GM18505 (cell line): ENCODE results near the gene CEP41.

Source experiments
- ATAC-seq: cut with Tn5 transposase; IDR thresholded peaks from one replicate; pipeline ENCODE4 v1.9.1; 2021; ENCODE audit not compliant: unreplicated experiment
- POLR2A ChIP-seq: IDR thresholded peaks from 4 replicates; pipeline ENCODE4 v1.6.1; 2011; ENCODE audit warnings: borderline replicate concordance; ENCODE audit not compliant: insufficient read depth, insufficient read length; ENCODE audit errors: extremely low read depth

The CEP41 gene

DNA sequence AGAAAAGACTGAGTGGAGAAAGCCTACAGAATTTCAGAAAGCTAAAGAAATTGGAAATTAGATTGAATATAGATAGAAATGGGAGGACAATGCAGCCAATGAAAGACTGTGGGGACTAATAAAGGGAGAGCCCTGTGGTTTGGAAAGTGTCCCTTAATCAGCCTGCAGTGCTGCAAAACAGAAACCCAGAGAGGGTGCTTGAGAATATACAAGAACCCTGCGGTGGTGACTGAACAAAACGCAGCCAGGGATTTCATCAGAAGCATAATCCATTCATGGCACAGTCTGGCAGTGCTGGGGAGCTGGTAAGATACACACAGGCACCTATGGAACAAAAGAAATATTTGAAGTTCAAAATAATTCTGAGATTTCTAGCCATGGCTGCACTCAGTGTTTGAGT, 19.1 kb downstream of the CEP41 start:
- no peak for TF ChIP-seq POLR2A
- no peak for ATAC-seq

DNA sequence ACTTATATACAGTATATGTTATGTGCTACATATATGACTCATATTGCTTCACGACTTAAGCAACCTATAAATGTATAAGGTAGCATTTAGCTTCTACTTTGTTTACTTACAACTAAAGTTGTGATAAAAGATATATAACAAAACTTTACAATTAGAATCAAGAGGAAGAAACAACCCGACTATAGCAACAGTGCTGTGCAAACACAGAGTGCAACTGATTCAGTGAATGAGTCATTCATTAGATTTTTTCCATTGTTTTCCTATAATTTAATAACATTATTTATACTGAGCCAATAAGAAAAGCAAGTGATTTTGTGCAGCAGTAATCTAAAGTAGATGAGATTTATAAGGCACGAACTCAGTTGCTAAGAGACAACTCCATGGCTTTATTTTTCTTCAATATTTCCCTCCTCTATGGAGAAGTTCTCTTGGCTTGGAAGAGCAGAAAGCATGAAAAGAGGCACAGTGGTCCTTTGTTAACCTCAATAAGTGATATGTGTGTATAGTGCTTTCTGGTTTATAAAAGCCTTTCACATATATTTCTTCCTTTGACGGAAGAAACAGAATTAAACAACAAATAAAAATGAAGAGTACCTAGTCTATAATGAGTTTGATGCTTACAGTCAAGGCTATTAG, 19.8 kb downstream of the CEP41 start:
- no peak for ATAC-seq
- no peak for TF ChIP-seq POLR2A

DNA sequence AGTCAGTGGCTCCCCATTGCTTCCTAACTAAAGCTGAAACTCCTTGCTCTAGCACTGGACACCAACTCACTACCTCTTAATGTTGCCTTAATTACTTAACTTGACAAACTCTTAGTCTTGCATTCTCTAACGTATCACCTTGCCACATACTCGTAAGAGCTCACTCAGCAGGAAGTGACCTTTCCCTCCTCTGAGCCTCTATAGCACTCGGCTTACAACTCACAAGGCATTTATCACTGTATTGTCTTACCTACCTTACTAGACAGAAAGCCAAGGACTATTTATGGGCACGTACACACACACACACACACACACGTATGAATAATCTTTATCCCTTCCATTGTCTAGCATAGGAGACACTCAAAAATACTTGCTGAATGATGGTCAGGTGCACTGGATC, 21.2 kb downstream of the CEP41 start:
- no peak for ATAC-seq
- TF ChIP-seq POLR2A, result no peak

DNA sequence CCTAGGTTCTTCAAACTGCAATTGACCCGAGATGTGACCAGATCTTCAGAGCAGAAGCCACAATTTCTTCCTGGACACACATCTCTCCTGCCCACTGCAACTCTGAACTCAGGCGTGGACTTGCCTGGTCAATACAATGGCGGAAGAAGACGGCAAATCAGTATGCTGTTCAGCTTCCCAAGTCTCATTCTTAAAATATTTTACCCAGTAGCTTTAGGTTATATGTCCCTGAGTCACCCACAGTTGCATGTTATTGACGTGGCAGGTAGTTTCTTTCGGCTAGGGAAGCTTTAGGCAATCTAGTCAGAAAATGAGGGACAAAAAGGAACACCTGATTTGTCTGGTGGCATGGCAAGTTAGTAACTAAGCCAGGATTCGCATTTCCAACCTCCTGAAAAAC, 22.5 kb downstream of the CEP41 start:
- TF ChIP-seq POLR2A, result no peak
- no peak for ATAC-seq

DNA sequence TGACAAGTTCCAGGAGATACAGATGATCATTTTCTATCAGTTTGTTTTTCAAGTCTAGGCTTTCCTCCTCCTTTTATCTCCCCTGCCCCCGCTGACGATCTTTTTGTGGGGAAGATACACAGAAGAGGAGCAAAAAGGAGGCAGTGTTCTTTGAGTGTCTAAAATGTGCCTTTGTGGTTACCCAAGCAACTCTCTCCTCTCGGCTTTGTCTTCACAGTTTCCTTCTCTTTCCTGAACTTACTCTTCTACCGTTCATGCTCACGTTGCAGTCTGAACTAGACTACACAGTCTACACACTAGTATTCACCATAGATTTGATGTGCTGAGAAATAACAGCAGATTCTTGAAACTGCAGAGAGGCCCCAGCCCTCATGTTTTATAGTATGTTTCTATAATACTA, 23.6 kb downstream of the CEP41 start:
- no peak for ATAC-seq

DNA sequence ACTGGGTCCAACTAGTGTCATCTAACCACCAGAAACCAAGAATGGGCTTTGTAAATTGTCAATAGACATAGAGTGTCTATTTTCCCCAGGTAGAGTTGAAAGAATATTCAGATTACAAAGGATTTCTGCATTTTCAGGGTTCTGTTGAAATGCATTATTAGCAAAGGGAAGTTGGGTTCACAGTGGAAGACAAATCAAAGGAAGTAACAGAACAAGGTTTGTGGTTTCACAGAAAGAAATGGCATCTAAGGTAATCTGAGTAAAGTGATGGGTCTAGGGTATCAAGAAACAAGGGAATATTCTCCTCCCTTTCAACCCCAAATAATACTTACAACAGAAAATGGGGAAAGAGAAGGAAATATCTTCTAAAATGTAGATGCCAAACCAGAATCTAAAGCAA, 25.8 kb downstream of the CEP41 start:
- TF ChIP-seq POLR2A, result no peak
- no peak for ATAC-seq

More for the DNA sequence above, 23.6 kb downstream of the CEP41 start:
- no peak for TF ChIP-seq POLR2A

DNA sequence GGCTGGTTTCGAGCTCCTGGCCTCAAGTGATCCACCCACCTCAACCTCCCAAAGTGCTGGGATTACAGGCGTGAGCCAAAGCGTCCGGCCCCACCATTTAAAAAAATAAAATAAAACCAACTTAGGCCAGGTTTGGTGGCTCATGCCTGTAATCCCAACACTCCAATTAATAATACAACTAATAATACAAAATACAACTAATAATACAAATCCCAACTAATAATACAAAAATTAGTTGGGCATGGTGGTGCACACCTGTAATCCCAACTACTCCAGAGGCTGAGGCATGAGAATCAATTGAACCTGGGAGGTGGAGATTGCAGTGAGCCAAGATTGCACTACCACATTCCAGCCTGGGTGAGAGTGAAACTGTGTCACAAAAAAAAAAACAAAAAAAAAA, 27.6 kb downstream of the CEP41 start:
- no peak for TF ChIP-seq POLR2A
- no peak for ATAC-seq

DNA sequence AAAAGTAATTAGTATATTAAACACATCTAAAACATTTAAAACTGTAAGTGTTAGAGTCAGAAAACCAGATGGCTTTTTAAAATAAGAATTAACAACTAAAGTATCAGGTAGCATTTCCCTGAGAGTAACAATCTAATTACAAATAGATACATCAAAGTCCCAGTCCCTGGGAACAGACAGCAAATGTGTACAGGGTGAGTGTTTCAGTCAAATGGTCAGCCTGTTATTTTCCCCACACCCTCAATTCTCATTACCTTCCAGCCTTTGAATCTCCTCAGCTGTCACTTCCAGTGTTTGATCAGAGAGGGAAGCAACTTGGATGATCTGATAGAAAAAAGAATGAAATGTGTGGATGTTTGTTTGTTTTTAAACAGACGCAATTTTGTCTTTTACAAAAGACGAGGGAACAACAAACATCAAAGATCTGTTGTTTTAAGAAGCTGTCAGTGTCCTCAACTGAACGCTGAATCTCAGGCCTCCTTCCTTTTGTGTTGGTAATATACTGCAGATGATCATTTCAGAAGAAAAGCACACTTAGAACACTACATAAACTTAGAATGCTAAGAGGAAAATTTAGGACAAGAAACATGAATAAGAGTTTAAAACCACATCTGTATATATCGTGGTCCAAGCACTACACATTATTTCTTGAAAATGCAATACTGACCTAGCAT, 29.8 kb downstream of the CEP41 start:
- ATAC-seq, result no peak
- TF ChIP-seq POLR2A, result no peak

DNA sequence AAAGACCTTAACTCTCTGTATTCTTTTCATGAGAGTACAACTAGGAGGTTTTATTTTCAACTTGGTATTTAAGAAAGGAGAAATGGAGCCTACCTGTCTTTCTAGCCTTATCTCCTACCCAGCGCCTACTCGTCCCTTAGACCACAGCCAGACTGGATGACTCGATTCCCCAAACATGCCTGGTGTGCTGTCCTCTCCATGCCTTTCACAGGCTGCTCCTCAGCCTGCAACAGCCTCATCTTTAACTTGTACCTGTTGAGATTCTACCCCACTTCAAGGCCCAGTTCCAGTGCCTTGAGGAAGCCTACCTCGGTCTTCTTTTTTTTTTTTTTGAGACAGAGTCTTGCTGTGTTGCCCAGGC, 31.1 kb downstream of the CEP41 start:
- TF ChIP-seq POLR2A, result no peak
- ATAC-seq, result no peak

DNA sequence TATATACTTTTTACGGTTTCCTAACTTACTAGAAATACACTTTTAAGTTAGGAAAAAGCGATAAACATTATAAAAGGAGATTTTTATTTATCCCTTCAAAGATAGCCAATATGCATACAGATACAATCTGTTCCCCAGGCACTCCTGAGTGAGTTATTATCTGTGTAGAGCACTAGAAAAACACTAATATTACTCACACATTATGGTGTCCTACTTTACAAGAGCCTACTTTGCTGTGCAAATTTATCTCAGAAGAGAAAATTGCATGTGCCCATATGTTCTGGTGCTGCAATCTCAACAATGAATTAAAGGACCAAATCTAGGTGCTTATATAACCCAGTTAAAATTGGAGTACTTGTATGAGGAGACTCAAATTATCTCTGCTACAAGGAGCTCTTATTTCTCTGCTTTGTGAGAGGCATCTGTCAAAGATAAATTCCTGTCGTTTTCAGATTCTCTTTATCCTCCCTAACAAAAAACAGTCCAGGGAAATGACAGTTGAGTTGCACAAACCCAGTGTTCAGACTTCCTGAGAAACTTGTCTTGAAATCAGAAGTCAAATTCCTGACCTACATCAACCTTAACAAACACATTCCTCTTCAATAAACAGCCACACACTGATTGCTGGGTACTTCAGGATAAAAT, 31.6 kb downstream of the CEP41 start:
- no peak for TF ChIP-seq POLR2A
- no peak for ATAC-seq

DNA sequence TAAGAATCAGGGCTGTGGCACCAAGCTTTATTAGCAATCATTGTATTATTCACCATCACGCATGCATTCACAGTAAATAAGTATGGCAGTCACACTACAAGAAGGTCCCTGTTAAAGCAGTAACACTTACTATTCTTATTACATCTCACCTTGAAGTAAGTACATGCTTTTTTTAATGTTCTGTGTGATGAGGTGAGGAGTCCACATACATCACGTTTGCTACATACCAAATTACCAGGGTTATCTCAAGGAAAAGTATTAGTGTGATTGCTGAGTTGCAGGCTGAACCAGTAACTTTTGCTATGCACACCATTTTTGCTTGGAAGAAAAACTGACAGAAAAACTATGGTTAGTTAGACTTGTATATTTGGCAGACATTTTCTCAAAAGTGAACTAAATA, 35.8 kb downstream of the CEP41 start:
- no peak for ATAC-seq
- no peak for TF ChIP-seq POLR2A

DNA sequence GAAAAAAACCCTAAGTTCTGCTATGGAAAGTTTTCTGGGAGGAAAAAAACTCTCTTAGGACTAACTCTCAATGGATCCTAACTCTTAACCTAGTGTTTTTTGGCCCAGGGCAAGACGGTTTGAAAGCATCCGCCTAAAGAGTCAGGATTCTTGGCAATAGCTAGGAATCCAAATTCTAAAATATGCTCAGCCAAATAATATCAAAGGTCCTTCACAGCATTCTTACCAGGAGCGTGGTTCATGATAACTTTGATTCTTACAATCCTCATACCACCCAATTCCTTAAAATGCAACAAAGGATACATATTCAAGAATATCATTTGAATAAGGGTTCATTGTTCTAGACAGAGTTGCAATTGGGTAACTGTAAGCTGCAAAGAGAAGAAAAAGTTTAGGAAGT, 39.2 kb downstream of the CEP41 start:
- TF ChIP-seq POLR2A, result no peak
- no peak for ATAC-seq

DNA sequence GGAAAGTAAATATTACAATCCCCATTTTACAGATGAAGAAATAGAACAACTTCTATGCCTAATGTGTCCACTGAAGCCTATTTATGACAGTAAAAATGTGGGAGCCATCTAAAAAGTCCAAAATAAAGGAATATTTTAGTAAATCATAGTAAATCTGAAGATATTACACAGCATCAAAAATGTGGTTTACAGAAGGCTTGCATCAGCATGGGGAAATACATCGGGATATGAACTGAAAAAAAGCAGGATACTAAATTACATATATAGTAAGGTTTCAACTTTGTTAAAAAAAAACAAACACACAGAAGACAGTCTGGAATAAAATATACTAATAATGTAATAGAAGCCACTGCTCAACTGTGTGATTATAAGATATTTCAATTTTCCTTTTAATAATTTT, 39.7 kb downstream of the CEP41 start:
- ATAC-seq, result no peak
- no peak for TF ChIP-seq POLR2A

DNA sequence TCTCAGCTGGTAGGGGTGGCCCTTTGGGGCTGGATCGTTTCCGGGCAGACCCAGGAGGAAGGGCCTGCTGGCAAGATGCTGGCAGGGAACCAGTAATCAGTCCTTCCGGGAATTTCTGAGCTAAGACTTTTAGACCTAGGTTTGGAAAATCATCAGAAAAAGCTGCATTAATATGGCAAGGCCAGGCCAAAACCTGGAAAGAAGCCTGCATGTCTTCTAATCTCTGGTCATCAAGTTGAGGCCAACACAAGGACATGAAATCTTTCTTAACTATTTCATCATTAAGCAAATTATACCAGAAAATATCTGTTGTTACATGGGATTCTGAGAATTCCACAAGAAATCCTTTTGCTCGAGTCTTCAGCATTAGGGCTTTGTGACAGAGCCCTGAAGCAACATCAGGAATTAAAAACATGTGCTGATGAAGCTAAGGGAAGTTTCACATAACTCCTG, 40.7 kb downstream of the CEP41 start:
- no peak for ATAC-seq
- TF ChIP-seq POLR2A, result no peak

DNA sequence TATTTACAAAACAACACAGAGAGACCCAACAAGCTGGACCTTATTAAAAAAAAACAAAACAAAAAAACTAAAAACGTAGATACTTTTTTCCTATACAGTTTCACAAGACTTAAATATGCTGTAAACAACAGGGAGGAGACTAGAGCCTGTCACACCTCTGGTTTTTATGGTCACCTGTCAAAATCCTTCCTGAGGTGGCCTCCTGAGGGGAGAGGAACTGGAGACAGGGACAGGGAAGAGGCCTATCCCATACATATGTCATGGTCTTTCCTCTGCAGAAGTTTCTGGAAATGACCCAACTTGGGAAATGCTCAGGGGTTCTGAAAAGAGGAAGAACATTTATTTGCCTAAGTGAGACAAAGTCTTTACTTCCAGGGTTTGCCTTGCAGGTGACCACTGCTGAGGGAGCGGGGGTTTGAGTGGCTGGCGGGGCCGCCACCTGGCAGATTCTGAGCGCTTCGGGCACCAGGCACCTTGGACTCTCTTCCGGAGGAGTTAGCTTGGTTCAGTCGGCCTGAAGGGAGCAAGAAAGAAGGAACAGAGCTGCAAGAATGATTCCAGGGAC, 42.2 kb downstream of the CEP41 start:
- no peak for TF ChIP-seq POLR2A

DNA sequence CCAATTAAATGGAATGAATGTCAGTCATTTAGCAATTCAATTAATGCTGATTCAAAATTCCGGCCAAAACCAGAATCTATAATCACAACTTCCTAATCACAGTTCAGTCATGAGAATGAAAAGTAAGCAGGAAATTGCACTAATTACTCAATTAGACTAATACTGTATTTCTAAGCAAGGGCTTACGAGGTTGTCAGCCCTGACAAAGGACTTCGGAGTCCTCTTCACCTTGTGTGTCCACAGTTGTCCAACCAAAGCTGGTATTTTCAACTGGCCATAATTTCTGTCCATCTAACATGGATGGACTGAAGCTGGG, 43.1 kb downstream of the CEP41 start:
- no peak for ATAC-seq
- no peak for TF ChIP-seq POLR2A

More for the DNA sequence above, 42.2 kb downstream of the CEP41 start:
- ATAC-seq, result no peak
